Epithelial cell of proximal tubule (primary cell): ENCODE measurements around the gene ZNG1C. TPM values are rescaled to one million over a fixed set of nuclear protein-coding genes. Genes with fewer than 3 reads are reported as not detected.
"Not testable (repeated sequence)": the region's sequence is repeated elsewhere in the genome, so short reads cannot be mapped to it uniquely, and the experiment has no call there.

ENCODE experiments used
- DNase-seq: peaks from one replicate; pipeline ENCODE4 v3.0.0-alpha.2; 2011; ENCODE audit warnings: low read depth
- H3K4me3 ChIP-seq: 2 replicates; pipeline ENCODE4 v1.5.1; 2011; ENCODE audit warnings: low read depth, mild to moderate bottlenecking, low read length
- total RNA-seq: library from RNA; depleted of rRNA; stranded (reverse); fragments of >200 nt; gene quantifications from 2 replicates; pipeline ENCODE4 v1.2.3, GENCODE V29; 2015

Gene ZNG1C
- total RNA-seq = 12.9 and 22.4 TPM in 2 replicates

DNA sequence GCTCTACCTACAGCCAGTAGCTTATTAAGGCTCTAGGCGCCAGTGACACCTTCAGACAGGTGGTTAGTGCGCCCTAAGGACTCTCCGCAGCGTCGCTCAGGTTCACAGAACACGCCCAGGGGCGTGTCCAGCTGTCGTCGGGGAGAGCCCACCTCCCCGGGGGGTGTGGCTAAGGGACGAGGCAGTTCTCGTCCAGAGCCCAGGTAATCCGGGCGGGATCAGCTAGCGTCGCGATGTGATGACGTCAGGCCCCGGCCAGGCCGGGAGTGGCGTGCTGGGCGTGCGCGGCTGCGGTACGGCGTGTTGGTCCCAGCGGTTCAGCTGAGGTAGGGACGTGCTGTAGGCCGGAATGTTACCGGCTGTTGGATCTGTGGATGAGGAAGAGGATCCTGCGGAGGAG lies at the start of gene ZNG1C:
TSS of gene ZNG1C (plus strand) at position 301 of the 400 bp plus-strand sequence. CDS start at position 350, 49 bp downstream.
- DNase-seq, H3K4me3 ChIP-seq: not testable (repeated sequence)

DNA sequence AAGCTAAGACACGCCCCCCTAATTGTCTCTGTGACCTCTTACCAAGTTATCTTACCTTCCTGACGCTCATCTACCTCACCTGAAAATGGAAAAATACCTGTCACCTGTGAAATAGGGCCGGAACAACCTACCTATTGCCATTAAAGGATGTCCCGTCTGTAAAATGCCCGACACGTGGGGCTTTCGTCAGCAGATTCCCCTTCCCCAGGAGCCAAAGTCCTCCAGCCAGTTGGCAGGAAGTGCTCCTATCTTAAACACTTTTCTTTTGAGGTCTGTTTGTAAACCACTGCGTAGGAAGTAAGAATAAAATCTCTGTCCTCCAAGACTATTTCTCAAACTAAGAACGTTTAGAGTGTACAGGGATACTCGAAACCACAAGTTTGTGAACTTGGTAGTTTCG lies 654 bp downstream of the ZNG1C start:
- DNase-seq, H3K4me3 ChIP-seq: not testable (repeated sequence)

GRCh38 chr9:68281041-68281440 lies 39.3 kb downstream of the ZNG1C start:
- not testable (repeated sequence) for DNase-seq, H3K4me3 ChIP-seq

GRCh38 chr9:68302567-68302966 lies 60.8 kb downstream of the ZNG1C start, which contains the start of gene FOXD4L3:
Gene FOXD4L3, plus strand, starts transcription at chr9:68302867. Its CDS starts 85 bp downstream, at chr9:68302952.
- not testable (repeated sequence) for DNase-seq

GRCh38 chr9:68303771-68304170 lies 62.0 kb downstream of the ZNG1C start:
- not testable (repeated sequence) for H3K4me3 ChIP-seq, DNase-seq

More at GRCh38 chr9:68302567-68302966, 60.8 kb downstream of the ZNG1C start, which contains the start of gene FOXD4L3:
- not testable (repeated sequence) for H3K4me3 ChIP-seq

- DNase-seq, H3K4me3 ChIP-seq: not testable (repeated sequence)
Measured at GRCh38 chr9:68304212-68304611, 62.4 kb downstream of the ZNG1C start.

- DNase-seq, H3K4me3 ChIP-seq: not testable (repeated sequence)
Measured at GRCh38 chr9:68304777-68305176, 63.0 kb downstream of the ZNG1C start.

- H3K4me3 ChIP-seq, DNase-seq: not testable (repeated sequence)
Measured at GRCh38 chr9:68305680-68306285, 64.0 kb downstream of the ZNG1C start.

DNA sequence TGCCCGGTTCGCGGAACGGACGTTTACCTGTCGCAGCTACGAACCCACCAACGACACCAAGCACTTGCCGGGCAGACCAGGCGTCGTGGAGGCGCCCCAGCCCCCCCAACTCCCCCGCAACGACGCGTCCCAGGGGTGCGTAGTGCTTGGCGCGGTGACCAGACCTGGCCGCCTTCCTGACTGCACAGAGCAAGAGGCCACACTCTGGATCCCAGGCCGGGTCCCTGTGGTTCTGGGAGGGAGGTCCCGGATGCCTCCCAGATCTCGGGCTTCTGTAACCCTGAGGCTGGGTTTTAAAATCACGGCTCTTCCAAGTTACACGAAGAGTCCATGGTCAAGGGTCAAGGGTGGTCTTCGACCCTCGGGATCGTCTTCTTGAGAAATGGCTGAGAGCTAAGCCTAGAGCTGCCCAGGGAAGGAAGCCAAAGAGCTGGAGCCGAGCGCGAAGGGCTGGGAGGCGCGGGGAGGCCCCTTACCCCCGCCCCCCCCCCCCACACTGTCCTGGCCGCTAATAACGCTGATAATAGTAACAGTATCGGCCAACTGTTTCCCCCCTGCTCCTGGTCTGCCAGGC lies 64.7 kb downstream of the ZNG1C start:
- not testable (repeated sequence) for DNase-seq, H3K4me3 ChIP-seq

- H3K4me3 ChIP-seq, DNase-seq: not testable (repeated sequence)
Measured at GRCh38 chr9:68307127-68307526, 65.3 kb downstream of the ZNG1C start.

GRCh38 chr9:68307654-68308053 lies 65.9 kb downstream of the ZNG1C start:
- not testable (repeated sequence) for DNase-seq, H3K4me3 ChIP-seq

DNA sequence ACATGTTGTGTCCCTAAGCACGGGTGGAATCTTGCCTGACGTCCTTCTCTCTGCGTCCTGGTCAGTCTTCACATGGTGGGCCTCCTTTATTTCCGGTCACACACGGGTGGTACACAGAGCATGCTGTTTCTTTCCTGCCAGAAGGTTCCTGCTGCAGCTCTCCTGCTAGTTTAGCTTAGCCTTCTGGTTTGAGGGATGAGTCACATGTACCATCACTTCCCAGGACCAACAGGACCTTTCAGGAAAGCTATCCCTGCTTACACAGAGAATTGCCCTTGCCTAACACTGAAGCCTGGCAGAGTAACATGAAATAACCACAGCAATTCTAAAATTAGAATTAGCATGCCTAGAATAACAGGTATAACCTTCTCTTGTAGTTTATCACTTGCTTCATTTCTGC lies 69.4 kb downstream of the ZNG1C start:
- not testable (repeated sequence) for H3K4me3 ChIP-seq, DNase-seq

DNA sequence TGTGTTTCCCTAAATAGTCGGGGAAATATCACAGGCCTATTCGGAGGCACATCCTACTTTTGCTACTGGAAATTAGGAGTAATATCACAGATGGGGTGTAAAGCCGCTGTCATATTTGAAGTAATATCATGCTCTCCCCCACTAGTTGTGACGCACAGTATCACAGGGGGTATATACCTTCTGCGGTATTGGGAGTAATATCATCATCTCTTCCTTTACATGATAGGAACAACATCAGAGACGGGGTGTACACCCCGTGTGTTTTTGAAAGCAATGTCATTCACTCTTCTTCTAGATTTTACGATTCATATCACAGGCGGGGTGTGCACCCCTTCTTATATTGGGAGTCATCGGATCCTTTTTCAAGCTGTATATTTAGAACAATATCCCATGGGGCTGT lies 76.4 kb downstream of the ZNG1C start:
- not testable (repeated sequence) for H3K4me3 ChIP-seq, DNase-seq

DNA sequence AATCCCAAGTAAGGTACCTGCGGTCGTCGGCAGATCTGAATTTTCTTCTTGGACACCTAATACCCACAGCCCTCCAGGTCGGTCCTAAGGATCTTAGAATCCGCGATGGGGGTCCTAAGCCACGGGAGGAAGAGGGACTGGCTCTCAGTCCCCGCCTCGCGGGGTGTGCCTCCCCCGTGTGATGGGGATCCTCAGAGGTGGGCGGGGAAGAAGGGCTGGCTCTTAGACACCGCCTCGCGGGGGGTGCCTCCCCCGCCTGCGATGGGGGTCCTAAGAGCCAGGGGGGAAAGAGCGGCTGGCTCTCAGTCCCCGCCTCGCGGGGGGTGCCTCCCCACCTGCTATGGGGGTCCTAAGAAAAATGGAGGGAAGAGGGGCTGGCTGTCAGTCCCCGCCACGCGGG lies 82.0 kb downstream of the ZNG1C start:
- H3K4me3 ChIP-seq, DNase-seq: not testable (repeated sequence)

GRCh38 chr9:68324518-68324917 lies 82.7 kb downstream of the ZNG1C start:
- not testable (repeated sequence) for H3K4me3 ChIP-seq, DNase-seq

- H3K4me3 ChIP-seq, DNase-seq: not testable (repeated sequence)
Measured at GRCh38 chr9:68329106-68329505, 87.3 kb downstream of the ZNG1C start.

- not testable (repeated sequence) for DNase-seq, H3K4me3 ChIP-seq
Measured at GRCh38 chr9:68330531-68331173, 88.9 kb downstream of the ZNG1C start.

DNA sequence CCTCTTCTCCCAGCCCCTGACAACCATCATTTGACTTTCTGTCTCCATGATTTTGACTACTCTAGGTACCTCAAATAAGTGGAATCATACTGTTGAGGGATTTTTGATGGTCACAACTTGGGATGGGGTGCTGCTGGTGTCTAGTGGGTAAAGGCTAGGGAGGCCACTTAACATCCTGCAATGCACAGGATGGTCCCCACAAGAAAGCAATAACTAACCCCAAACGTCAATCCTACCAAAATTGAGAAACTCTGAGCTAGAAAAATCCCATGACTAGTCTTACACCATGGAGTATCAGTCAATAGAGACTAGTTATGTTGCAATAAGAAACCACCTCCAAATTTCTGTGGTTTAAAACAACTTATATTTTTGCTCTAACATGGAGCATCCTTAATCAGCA lies 90.3 kb downstream of the ZNG1C start:
- not testable (repeated sequence) for H3K4me3 ChIP-seq, DNase-seq

- not testable (repeated sequence) for DNase-seq, H3K4me3 ChIP-seq
Measured at GRCh38 chr9:68335935-68336334, 94.2 kb downstream of the ZNG1C start.
